ENCODE measurements around the gene PRPF6.

Gene PRPF6

GRCh38 chr20:63940071-63940471 lies 40.9 kb upstream of the PRPF6 start:
- Histone ChIP-seq H3K36me3 (ENCODE audit: control insufficient read depth in 1 of 2, insufficient read depth in 2 of 2, low read depth in 1 of 2, low read length in 2 of 2) (peaks cover 74 to 87% of the 10 kb centered on the region in 2 experiments), H3K4me3 (ENCODE audit: insufficient read depth in 1 of 2, low read depth in 1 of 2, low read length in 2 of 2) (no peak overlapping the region), H3K18ac (ENCODE audit: low read depth in 1 of 2, low read length in 2 of 2) (no peak overlapping the region), H3K23ac (ENCODE audit: low read length in 2 of 2) (no peak overlapping the region), H2BK12ac (ENCODE audit: low read length in 2 of 2) (no peak overlapping the region), H3K4ac (ENCODE audit: low read depth in 1 of 2, low read length in 2 of 2) (no peak overlapping the region), H3K4me2 (ENCODE audit: low read length, poor library complexity, severe bottlenecking) (no peak overlapping the region), H2AFZ (ENCODE audit: low read depth, low read length) (no peak overlapping the region), H3K9ac (ENCODE audit: low read length) (no peak overlapping the region), H2BK5ac (ENCODE audit: low read depth, low read length, poor library complexity, severe bottlenecking) (no peak overlapping the region), H3K4me1 (ENCODE audit: control insufficient read depth, insufficient read depth, low read depth, low read length) (peaks cover 18% of the 10 kb centered on the region), H4K8ac (ENCODE audit: low read length) (no peak overlapping the region), H3K27ac (ENCODE audit: low read length, poor library complexity, severe bottlenecking) (no peak overlapping the region), H4K91ac (ENCODE audit: low read length) (no peak overlapping the region), H3K79me1 (replicated peaks; ENCODE audit: low read length, poor library complexity, severe bottlenecking) (peaks cover 35% of the 10 kb centered on the region), H2AK5ac (ENCODE audit: low read length, severe bottlenecking) (no peak overlapping the region), H3K9me3 (ENCODE audit: control insufficient read depth, low read length) (no peaks in the 10 kb centered on the region), H2BK15ac (ENCODE audit: low read depth, poor library complexity, severe bottlenecking) (no peak overlapping the region), H3K14ac (ENCODE audit: low read length in 2 of 2) (no peak overlapping the region), H2BK120ac (ENCODE audit: low read depth, low read length) (no peak overlapping the region), H3K27me3 (ENCODE audit: control insufficient read depth in 1 of 2, insufficient read depth in 1 of 2, low read length in 2 of 2) (no peaks in the 10 kb centered on the region)
- DNase-seq, result no peak
- WGBS, result 93% methylated on average over 23 of the region's 23 CpGs

DNA sequence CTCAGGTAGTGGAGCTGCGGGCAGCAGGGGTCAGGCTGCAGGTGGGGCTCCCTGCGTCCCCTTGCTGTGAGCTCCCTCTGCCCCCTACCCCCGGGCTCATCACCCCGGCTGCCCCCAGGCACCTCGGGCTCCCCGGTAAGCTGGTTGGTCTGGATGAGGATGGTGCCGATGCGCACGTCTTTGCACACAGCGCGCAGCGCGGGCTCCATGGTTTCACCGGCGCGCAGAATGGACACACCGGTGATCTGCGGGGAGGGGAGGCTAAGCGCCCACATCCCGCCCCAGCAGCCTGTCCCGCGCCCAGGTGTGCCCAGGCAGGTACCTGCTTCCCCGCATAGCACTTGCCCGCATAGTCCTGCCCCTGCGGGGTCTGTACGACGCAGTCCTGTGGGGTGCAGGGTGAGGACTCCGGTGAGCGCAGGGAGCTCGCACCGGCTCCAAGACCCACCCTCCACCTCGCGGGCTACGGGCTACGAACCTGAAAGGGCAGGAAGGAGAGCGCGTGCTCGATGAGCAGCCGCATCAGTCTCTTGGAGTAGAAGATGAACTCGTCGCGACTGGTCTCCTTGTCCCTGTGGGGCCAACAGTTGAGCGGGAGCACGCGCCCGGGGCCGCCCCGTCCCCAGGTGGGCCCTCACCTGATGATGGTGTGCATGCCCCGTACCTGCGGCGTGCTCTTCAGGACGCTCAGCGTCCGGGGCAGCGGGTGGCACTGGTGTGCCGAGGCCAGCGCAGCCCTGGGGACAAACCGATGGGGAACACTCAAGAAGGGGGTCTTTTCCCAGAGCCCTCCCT lies 40.3 kb upstream of the PRPF6 start:
- Histone ChIP-seq H3K4me1 (ENCODE audit: control insufficient read depth, insufficient read depth, low read depth, low read length) (peaks cover 12% of the 10 kb centered on the region), H2AK5ac (ENCODE audit: low read length, severe bottlenecking) (no peak overlapping the region), H3K79me1 (replicated peaks; ENCODE audit: low read length, poor library complexity, severe bottlenecking) (peaks cover 36% of the 10 kb centered on the region), H2BK12ac (ENCODE audit: low read length in 2 of 2) (no peak overlapping the region), H2BK120ac (ENCODE audit: low read depth, low read length) (no peak overlapping the region), H3K4me2 (ENCODE audit: low read length, poor library complexity, severe bottlenecking) (no peak overlapping the region), H4K91ac (ENCODE audit: low read length) (no peak overlapping the region), H3K27ac (ENCODE audit: low read length, poor library complexity, severe bottlenecking) (no peak overlapping the region), H2AFZ (ENCODE audit: low read depth, low read length) (no peak overlapping the region), H3K9ac (ENCODE audit: low read length) (no peak overlapping the region), H3K9me3 (ENCODE audit: control insufficient read depth, low read length) (no peaks in the 10 kb centered on the region), H3K27me3 (ENCODE audit: control insufficient read depth in 1 of 2, insufficient read depth in 1 of 2, low read length in 2 of 2) (no peaks in the 10 kb centered on the region), H3K4ac (ENCODE audit: low read depth in 1 of 2, low read length in 2 of 2) (no peak overlapping the region), H2BK5ac (ENCODE audit: low read depth, low read length, poor library complexity, severe bottlenecking) (no peak overlapping the region), H3K14ac (ENCODE audit: low read length in 2 of 2) (no peak overlapping the region), H3K36me3 (ENCODE audit: control insufficient read depth in 1 of 2, insufficient read depth in 2 of 2, low read depth in 1 of 2, low read length in 2 of 2) (peaks cover 74 to 87% of the 10 kb centered on the region in 2 experiments), H3K23ac (ENCODE audit: low read length in 2 of 2) (no peak overlapping the region), H3K4me3 (ENCODE audit: insufficient read depth in 1 of 2, low read depth in 1 of 2, low read length in 2 of 2) (no peak overlapping the region), H4K8ac (ENCODE audit: low read length) (no peak overlapping the region), H3K18ac (ENCODE audit: low read depth in 1 of 2, low read length in 2 of 2) (no peak overlapping the region), H2BK15ac (ENCODE audit: low read depth, poor library complexity, severe bottlenecking) (no peak overlapping the region)
- no peak for DNase-seq
- 96% methylated on average over 55 of the region's 58 CpGs for WGBS

DNA sequence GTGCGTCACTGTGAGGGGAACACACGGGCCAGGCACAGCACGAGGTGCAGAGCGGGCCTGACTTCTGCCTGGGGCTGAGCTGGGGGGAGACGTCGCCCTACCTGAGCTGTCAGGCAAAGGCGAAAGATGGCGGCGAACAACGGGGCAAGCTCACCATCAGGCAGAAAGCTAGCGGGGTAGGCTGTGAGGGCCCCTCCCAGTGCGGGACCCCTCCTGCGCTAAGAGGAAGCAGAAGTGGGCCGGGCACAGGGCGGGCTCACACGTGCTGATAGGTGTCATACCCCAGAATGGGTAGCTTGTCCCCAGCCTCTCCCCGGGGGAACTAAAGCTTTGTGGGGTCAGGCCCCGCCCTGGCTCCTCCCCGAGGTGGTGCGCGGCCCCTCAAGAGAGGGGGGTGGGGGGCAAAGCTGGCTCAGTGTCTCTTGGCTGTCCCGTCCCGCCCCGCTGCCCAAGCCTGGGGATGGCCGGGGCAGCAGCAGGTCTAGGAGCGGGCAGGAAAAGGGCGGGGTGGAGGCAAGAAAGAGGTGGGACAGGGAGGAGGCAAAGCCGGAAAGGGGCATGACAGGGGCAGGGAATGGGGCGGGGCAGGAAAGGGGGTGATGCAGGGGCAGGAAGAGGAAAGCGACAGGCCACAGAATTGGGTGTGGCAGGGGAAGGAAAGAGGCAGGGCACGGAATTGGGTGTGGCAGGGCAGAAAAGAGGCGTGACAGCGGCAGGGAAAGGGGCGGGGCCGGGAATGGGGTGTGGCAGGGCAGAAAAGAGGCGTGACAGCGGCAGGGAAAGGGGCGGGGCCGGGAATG lies 39.5 kb upstream of the PRPF6 start:
- no peak overlapping the region for H2AK5ac ChIP-seq (ENCODE audit: low read length, severe bottlenecking)
- no peak overlapping the region for H2BK12ac ChIP-seq (ENCODE audit: low read length in 2 of 2)
- H3K14ac ChIP-seq (ENCODE audit: low read length in 2 of 2), result no peak overlapping the region
- peaks cover 39% of the 10 kb centered on the region for H3K79me1 ChIP-seq (replicated peaks; ENCODE audit: low read length, poor library complexity, severe bottlenecking)
- H4K8ac ChIP-seq (ENCODE audit: low read length), result no peak overlapping the region
- H2BK120ac ChIP-seq (ENCODE audit: low read depth, low read length), result no peak overlapping the region
- H3K9ac ChIP-seq (ENCODE audit: low read length), result no peak overlapping the region
- H3K4me2 ChIP-seq (ENCODE audit: low read length, poor library complexity, severe bottlenecking), result no peak overlapping the region
- no peak overlapping the region for H3K4ac ChIP-seq (ENCODE audit: low read depth in 1 of 2, low read length in 2 of 2)
- peak overlapping the region; percentile 48 for H4K91ac ChIP-seq (ENCODE audit: low read length)
- DNase-seq, result no peak
- H3K36me3 ChIP-seq (ENCODE audit: control insufficient read depth in 1 of 2, insufficient read depth in 2 of 2, low read depth in 1 of 2, low read length in 2 of 2), result peaks cover 68 to 88% of the 10 kb centered on the region in 2 experiments
- H3K4me3 ChIP-seq (ENCODE audit: insufficient read depth in 1 of 2, low read depth in 1 of 2, low read length in 2 of 2), result no peak overlapping the region
- H2BK5ac ChIP-seq (ENCODE audit: low read depth, low read length, poor library complexity, severe bottlenecking), result no peak overlapping the region
- H3K4me1 ChIP-seq (ENCODE audit: control insufficient read depth, insufficient read depth, low read depth, low read length), result peaks cover 9% of the 10 kb centered on the region
- no peaks in the 10 kb centered on the region for H3K27me3 ChIP-seq (ENCODE audit: control insufficient read depth in 1 of 2, insufficient read depth in 1 of 2, low read length in 2 of 2)
- no peaks in the 10 kb centered on the region for H3K9me3 ChIP-seq (ENCODE audit: control insufficient read depth, low read length)
- no peak overlapping the region for H3K23ac ChIP-seq (ENCODE audit: low read length in 2 of 2)
- H3K27ac ChIP-seq (ENCODE audit: low read length, poor library complexity, severe bottlenecking), result no peak overlapping the region
- H3K18ac ChIP-seq (ENCODE audit: low read depth in 1 of 2, low read length in 2 of 2), result peak overlapping the region; percentile 29 to 30
- 72% methylated on average over 35 of the region's 39 CpGs for WGBS
- no peak overlapping the region for H2BK15ac ChIP-seq (ENCODE audit: low read depth, poor library complexity, severe bottlenecking)
- H2AFZ ChIP-seq (ENCODE audit: low read depth, low read length), result no peak overlapping the region

DNA sequence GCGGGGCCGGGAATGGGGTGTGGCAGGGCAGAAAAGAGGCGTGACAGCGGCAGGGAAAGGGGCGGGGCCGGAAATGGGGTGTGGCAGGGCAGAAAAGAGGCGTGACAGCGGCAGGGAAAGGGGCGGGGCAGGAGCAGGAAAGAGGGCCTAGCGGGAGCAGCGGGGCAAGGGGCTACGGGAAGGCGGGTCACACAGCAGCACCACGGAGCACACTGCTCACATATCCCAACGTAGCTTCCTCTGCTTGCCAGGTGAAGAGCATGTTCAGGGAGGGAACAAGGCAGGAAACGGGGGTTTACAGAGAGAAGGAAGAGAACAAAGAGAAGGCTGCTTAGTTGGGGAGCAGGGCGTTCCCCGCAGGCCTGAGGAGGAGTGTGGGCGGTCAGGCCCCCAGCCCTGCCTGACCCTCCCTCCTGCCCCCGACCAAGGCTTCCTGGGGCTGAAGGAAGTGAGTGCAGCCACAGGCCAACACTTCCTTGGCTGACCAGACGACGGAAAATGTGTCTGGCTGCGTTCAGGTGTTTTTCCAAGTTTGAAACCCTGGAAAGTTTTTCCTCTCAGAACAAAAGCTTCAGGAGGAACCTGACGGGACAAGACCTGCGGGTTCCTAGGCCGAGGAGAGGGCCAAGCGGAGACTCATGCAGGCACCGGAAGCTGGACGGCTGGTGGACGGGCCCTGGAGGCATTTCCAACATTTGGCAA lies 38.5 kb upstream of the PRPF6 start:
- H3K4ac ChIP-seq (ENCODE audit: low read depth in 1 of 2, low read length in 2 of 2), result no peak overlapping the region
- H4K91ac ChIP-seq (ENCODE audit: low read length), result no peak overlapping the region
- no peak overlapping the region for H3K18ac ChIP-seq (ENCODE audit: low read depth in 1 of 2, low read length in 2 of 2)
- no peak overlapping the region for H2AFZ ChIP-seq (ENCODE audit: low read depth, low read length)
- H3K4me3 ChIP-seq (ENCODE audit: insufficient read depth in 1 of 2, low read depth in 1 of 2, low read length in 2 of 2), result no peak overlapping the region
- H3K36me3 ChIP-seq (ENCODE audit: control insufficient read depth in 1 of 2, insufficient read depth in 2 of 2, low read depth in 1 of 2, low read length in 2 of 2), result peaks cover 66 to 94% of the 10 kb centered on the region in 2 experiments
- H2AK5ac ChIP-seq (ENCODE audit: low read length, severe bottlenecking), result no peak overlapping the region
- peaks cover 39% of the 10 kb centered on the region for H3K79me1 ChIP-seq (replicated peaks; ENCODE audit: low read length, poor library complexity, severe bottlenecking)
- H3K9ac ChIP-seq (ENCODE audit: low read length), result no peak overlapping the region
- no peak overlapping the region for H3K23ac ChIP-seq (ENCODE audit: low read length in 2 of 2)
- no peaks in the 10 kb centered on the region for H3K27me3 ChIP-seq (ENCODE audit: control insufficient read depth in 1 of 2, insufficient read depth in 1 of 2, low read length in 2 of 2)
- WGBS, result 73% methylated on average over 28 of the region's 30 CpGs
- H2BK5ac ChIP-seq (ENCODE audit: low read depth, low read length, poor library complexity, severe bottlenecking), result no peak overlapping the region
- no peak overlapping the region for H2BK12ac ChIP-seq (ENCODE audit: low read length in 2 of 2)
- H2BK120ac ChIP-seq (ENCODE audit: low read depth, low read length), result no peak overlapping the region
- DNase-seq, result no peak
- no peak overlapping the region for H3K27ac ChIP-seq (ENCODE audit: low read length, poor library complexity, severe bottlenecking)
- H4K8ac ChIP-seq (ENCODE audit: low read length), result peak overlapping the region; percentile 19
- H3K9me3 ChIP-seq (ENCODE audit: control insufficient read depth, low read length), result no peaks in the 10 kb centered on the region
- H3K4me1 ChIP-seq (ENCODE audit: control insufficient read depth, insufficient read depth, low read depth, low read length), result peaks cover 9% of the 10 kb centered on the region
- H2BK15ac ChIP-seq (ENCODE audit: low read depth, poor library complexity, severe bottlenecking), result no peak overlapping the region
- H3K4me2 ChIP-seq (ENCODE audit: low read length, poor library complexity, severe bottlenecking), result no peak overlapping the region
- H3K14ac ChIP-seq (ENCODE audit: low read length in 2 of 2), result no peak overlapping the region

All from mesenchymal stem cell (in vitro differentiated cells and primary cell).